Suppressor macrophage (primary cell): ENCODE data around the gene MPHOSPH9.

Experiments
- DNase-seq, 4 experiments: peaks; one replicate each; pipeline ENCODE4 v3.0.0-alpha.2; 2020 to 2022

The MPHOSPH9 gene

DNA sequence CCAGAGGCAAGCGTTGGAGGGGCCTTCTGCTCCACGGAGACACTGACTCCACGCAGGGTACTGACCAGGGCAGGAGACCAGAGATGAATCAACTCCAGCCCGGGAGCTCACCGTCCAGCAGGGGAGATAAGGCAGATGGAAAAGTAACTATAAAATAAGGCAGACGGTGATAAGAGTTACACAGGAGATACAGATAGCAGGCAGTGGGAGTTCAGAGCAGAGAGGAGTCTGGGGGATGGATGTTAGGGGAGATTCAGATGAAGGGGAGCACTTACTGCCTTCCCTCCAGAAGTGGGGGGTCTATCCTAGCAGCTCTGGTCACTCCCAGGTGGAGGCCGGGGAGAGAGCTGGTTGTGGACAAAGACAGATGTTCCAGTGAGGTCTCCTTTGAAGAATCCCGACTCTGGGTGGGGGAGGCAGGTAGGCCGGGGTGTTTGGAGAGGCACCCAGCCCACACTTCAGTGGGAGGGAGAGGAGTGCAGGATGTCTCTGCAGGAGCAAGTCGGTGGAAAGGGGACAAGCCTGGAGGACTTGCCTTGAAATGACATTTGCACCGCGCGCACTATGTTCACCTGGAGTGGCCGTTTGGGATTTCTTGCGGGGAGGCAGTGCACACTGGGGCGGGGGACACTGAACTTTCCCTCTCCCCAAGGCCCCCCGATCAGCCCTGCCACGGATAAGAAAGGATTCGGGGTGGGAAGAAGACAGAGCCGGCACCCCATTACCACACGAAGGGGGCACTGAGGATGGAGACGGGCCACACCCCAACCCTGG, 83.3 kb downstream of the MPHOSPH9 start:
- DNase-seq = no peak

- no peak for DNase-seq
Observed at GRCh38 chr12:123149088-123149487, 83.9 kb downstream of the MPHOSPH9 start.

GRCh38 chr12:123148655-123149054, 84.3 kb downstream of the MPHOSPH9 start:
- no peak for DNase-seq

GRCh38 chr12:123148223-123148622, 84.7 kb downstream of the MPHOSPH9 start:
- DNase-seq = no peak

- no peak for DNase-seq
Observed at GRCh38 chr12:123145211-123145610, 87.7 kb downstream of the MPHOSPH9 start.

DNA sequence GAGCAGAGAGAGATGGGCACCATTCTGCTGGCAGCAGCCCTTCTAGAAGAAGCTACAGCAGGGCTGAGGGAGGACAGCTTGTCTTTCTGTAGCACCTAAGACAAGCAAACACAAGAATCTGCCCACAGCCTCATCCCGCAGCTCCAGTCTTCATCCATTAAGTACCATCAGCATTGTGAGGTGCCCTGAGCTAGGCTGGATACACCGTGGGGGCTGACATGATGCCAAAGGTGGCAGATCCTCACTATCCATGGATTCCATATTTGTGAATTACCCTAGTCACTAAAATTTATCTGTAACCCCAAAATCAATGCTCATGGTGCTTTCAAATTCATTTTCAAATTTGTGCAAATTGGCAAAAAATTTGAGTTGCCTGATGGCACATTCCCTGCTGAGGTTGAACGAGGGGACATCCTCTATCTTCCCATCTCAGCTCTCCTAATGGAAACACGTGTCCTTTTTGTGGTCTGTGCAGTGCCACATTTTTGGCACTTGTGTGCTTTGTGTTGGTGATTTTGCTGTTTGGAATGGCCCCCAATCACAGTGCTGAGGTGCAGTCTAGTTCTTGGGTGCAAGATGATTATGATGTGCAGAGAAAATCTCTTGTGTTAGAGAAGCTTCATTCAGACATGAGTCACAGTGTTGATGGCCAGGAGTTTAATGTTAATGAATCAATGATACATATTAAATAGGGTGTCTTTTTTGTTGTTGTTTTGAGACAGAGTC, 89.0 kb downstream of the MPHOSPH9 start:
- no peak for DNase-seq

DNA sequence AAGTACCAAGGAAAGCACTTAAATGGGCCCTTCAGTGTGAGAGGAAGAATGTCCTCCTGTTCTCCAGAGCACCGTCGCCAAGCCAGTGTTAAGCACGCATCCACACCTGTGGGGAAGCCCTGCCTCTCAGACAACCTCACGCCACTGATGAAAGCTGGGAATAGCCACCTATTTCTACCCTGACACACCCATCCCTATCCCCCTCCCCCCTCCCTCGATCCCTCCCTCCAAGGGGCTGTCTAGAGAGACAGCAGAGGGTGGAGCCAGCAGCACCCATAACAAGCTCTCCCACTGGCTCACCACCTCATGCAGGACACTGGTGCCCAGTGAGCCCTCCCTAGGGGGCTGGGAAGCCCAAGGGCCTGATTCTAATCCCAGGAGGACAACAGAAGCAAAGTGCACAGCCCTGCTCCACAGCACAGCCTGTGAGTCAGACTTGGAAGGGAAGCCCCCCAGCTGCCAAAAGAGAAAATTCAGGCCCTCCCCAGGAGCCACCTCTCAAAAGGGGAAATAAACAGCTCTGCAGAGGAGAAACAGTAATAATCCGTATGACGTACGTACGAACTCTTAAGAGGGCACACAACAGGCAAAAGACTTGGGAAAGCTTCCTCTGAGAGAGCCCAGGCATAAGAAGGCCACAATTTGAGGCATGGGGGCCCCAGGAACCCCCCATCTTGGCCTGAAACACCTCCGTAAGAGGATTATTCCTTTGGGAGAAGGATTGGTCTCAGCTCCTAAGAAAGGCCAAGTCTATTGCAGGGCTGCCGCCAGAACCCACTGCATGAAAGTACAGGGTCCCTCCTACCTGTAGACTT, 89.8 kb downstream of the MPHOSPH9 start:
- DNase-seq = peak; percentile 69 to 84 (median 71)

- no peak for DNase-seq
Observed at GRCh38 chr12:123142518-123142840, 90.5 kb downstream of the MPHOSPH9 start.

GRCh38 chr12:123141615-123142517, 91.1 kb downstream of the MPHOSPH9 start:
- peak; percentile 42 to 57 (median 48) for DNase-seq

DNA sequence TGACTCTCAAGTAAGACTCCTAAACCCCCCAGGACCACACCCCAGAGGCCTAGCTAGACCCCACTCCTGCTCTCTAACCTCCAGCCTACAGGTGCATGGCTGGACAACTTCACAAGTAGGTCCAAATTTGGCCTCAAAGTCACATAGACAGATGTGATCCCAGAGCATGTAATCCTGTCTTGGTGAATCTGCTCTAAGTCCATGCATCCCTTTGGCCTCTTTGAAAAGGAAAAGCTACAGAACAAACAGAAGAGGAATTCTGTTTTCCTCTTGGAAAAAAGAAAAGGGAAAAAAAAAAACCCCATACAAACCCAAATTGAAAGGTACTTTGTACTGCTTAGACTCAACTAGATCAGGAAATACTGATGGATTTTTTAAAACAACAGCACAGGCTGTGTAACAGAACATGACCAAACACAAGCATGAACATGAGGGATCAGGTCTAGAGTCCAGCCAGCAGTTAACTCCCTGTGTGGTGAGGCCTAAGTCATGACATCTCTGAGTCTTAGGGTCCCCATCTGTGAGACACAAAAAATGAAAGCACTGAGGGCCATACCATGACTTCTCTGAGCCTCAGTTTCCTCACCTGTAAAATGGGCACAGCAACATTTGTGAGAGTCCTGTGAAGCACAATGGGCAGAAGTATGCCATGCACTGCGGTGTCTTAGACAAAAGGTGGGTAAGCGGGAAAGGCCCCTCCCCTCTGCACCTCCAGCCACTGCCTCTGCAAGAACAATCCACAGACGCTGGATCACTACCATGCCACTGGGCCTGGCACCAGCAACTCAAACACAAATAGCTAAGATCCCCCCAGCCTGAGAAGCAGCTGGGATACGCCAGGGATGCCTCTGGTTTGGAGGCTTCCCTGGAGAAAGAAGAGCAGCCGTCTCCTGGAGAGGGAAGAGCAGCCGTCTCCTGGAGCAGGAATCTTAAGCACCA, 92.0 kb downstream of the MPHOSPH9 start:
- no peak for DNase-seq

- no peak for DNase-seq
Observed at GRCh38 chr12:123139926-123140675, 92.8 kb downstream of the MPHOSPH9 start.

DNA sequence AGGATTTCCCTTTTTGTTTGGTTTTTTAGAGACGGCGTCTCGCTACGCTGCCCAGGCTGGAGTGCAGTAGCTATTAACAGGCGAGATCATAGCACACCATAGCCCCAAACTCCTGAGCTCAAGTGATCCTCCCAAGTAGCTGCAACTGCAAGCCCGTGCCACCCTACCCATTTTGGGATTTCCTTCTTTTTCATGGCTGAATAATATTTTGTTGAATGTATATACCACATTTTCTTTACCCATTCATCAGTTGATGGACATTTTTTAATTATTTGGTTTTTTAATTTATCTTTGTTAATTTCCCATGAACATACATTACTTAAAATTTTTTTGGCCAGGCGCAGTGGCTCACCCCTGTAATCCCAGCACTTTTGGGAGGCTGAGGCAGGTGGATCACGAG, 97.3 kb downstream of the MPHOSPH9 start:
- no peak for DNase-seq

DNA sequence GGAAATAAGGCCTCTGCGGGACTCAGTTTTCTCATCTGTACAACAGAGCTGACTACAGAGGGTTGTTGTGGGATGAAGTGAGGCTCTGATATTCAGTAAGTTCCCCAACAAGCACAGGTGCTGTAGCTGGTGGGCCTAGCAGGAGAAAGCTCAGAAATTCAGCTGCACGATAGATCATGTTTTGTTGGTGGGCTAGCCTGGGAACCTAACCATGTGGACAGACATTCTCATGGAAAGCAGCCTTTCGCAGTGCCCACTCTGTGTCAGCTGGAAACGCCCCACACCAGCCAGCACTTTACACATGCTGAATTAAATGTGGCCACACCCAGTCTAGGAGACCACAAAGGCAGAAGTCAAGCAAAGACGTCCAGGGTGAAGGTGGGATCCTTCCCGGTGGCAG, 98.1 kb downstream of the MPHOSPH9 start:
- no peak for DNase-seq

DNA sequence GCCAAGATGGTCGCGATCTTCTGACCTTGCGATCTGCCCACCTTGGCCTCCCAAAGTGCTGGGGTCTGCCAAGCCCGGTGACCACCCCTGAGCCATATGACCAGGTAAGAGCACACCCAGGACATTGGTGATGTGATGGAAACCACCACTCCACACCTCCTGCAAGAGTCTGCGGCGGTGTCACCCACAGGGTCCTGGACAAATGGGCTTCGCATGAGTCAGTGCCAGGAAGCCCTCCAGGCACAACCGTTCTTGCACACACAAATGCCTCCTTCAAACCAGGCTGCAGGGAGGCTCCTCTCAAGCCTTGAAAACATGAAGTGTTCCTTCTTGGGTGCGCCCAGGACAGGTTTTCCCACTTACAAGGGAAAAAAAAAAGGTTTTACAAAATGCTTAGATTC, 98.7 kb downstream of the MPHOSPH9 start:
- no peak for DNase-seq

DNA sequence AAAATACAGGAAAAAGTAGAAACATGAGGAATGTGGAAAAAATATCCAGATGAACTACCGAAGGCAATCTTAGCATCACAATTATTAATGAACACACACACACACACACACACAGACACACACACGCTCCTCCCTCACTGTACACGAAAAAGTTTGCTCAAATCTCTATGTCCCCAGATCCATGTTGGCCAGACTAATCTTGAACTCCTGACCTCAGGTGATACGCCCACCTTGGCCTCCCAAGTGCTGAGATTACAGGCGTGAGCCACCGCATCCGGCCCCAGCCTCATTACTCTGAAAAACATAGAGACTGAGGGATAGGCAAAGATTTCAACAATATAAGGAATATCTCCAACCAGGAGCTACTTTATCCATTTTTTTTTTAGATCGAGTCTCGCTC, 99.2 kb downstream of the MPHOSPH9 start:
- DNase-seq = no peak

- no peak for DNase-seq
Observed at GRCh38 chr12:123132951-123133619, 99.9 kb downstream of the MPHOSPH9 start.

- peak in 1 of 4 experiments; percentile 20 for DNase-seq
Observed at GRCh38 chr12:123131879-123132402, 101.0 kb downstream of the MPHOSPH9 start.

DNA sequence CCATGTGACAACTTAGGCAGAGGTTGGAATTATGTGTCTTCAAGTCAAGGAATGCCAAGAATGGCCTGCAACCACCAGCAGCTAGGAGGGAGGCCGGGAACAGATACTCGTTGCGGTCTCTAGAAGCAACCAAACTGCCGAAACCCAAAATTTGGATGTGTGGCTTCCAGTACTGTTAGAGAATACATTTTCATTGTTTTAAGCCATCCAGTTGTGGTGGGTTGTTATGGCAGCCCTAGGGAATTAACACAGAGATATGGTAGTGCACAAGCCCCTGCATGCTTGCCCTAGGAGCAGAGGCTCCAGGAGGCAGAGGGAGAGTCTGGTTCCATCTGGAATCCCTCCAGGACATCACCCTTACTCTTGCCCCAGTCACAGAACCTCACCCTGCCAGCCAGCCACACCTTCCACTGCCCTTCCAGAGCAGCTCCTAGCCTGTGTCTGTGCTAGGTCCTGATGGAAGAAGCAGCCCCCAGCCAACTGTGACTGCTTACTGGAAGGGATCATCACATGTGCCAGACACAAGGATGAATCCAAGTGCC, 101.6 kb downstream of the MPHOSPH9 start:
- DNase-seq = no peak

DNA sequence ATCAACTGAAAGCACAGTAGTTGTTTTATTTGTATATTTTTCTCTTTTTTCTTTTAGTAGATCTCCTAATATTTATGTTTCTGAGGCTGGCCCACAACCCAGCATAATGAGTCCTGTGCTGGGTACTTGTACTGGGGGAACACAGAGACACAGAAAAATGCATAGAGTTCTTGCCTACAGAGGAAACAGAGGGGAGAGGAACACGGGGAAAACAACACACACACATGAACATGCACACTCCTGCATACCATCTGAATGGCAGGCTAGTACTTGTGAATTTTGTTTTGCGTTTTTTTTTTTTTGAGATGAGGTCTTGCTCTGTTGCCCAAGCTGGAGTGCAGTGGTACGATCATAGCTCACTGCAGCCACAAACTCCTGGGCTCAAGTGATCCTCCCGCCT, 103.3 kb downstream of the MPHOSPH9 start:
- no peak for DNase-seq
